SKM-1 (cell line): ENCODE results near the gene MTMR1.

Source experiments
- DNase-seq: peaks from one replicate; lab custom pipeline; 2025; ENCODE audit not compliant: unreplicated experiment; lab: John Stamatoyannopoulos, UW

The MTMR1 gene

GRCh38 chrX:150762258-150763165 lies 69.3 kb downstream of the MTMR1 start:
- DNase-seq = no peak

- no peak for DNase-seq
Observed at GRCh38 chrX:150763303-150763797, 70.2 kb downstream of the MTMR1 start.

- DNase-seq = no peak
Observed at GRCh38 chrX:150763810-150764209, 70.6 kb downstream of the MTMR1 start.

GRCh38 chrX:150765237-150765636 lies 72.0 kb downstream of the MTMR1 start:
- DNase-seq = no peak

- DNase-seq = no peak
Observed at GRCh38 chrX:150765782-150766350, 72.7 kb downstream of the MTMR1 start.

- no peak for DNase-seq
Observed at GRCh38 chrX:150766351-150767044, 73.3 kb downstream of the MTMR1 start.

- DNase-seq = no peak
Observed at GRCh38 chrX:150767045-150767395, 73.8 kb downstream of the MTMR1 start.

GRCh38 chrX:150767475-150768131 lies 74.4 kb downstream of the MTMR1 start:
- DNase-seq = peak; percentile 58

GRCh38 chrX:150768132-150768485 lies 74.9 kb downstream of the MTMR1 start:
- no peak for DNase-seq

GRCh38 chrX:150768580-150769190 lies 75.5 kb downstream of the MTMR1 start:
- DNase-seq = no peak

GRCh38 chrX:150769408-150769807 lies 76.2 kb downstream of the MTMR1 start:
- no peak for DNase-seq

- no peak for DNase-seq
Observed at GRCh38 chrX:150770623-150771022, 77.4 kb downstream of the MTMR1 start.

GRCh38 chrX:150771116-150771515 lies 77.9 kb downstream of the MTMR1 start:
- DNase-seq = no peak

- no peak for DNase-seq
Observed at GRCh38 chrX:150772150-150772970, 79.2 kb downstream of the MTMR1 start.

GRCh38 chrX:150773117-150773516 lies 79.9 kb downstream of the MTMR1 start:
- DNase-seq = no peak

GRCh38 chrX:150773634-150774033 lies 80.4 kb downstream of the MTMR1 start:
- no peak for DNase-seq

- no peak for DNase-seq
Observed at GRCh38 chrX:150774798-150775568, 81.8 kb downstream of the MTMR1 start.

- no peak for DNase-seq
Observed at GRCh38 chrX:150775569-150776350, 82.6 kb downstream of the MTMR1 start.
